Hematopoietic multipotent progenitor cell treated with erythropoietin and hydrocortisone succinate and interleukin-3 and kit ligand, for 4 days (in vitro differentiated cells): ENCODE data around the gene TMEM273.

Source experiments
- DNase-seq: peaks from one replicate; pipeline ENCODE4 v3.0.0-alpha.2; 2015

The TMEM273 gene

GRCh38 chr10:49139028-49139845 is 49.0 kb downstream of the TMEM273 start:
- no peak for DNase-seq

DNA sequence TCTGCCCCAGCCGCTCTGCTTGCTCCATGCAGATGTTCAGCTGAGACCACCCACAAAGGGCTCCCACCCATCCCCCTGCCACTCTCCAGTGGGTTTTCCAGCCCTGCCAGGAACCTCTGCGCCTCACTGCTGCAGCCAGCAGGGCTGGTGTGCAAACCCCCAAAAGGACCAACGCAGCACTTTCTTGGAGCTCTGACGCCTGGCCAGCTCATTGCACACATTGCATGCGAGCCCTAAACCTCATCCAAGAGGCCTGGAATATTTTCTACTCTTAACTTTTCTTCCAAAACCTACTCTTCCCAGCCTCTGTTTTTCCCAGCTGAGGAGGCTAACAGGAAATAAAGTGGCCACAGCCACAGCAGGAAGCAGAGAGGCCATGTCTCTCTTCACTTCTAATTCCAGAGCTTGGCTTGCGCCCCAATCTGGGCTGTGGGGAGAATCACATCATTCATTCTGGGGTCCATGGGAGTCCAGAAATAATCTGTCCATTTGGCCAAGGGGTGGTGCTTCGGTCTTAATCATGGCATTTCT is 49.8 kb downstream of the TMEM273 start:
- DNase-seq = no peak

DNA sequence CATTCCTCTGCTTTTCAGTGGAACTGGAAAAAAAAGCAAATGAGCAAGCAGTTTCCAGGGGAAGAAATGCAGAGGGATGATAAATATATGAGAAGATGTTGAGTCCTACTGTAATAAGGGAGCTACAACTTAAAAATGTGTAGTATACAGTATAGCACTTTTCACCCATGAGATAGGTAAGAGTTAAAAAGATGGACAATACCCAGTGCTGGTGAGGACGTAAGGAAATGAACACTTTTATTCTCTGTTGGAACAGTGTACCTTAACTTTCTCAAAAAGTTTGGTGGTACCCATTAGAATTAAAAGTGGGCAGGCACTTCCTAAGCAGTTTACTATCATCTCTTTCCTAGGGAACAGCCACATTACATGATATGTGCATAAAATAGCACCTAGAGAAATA is 51.7 kb downstream of the TMEM273 start:
- no peak for DNase-seq

DNA sequence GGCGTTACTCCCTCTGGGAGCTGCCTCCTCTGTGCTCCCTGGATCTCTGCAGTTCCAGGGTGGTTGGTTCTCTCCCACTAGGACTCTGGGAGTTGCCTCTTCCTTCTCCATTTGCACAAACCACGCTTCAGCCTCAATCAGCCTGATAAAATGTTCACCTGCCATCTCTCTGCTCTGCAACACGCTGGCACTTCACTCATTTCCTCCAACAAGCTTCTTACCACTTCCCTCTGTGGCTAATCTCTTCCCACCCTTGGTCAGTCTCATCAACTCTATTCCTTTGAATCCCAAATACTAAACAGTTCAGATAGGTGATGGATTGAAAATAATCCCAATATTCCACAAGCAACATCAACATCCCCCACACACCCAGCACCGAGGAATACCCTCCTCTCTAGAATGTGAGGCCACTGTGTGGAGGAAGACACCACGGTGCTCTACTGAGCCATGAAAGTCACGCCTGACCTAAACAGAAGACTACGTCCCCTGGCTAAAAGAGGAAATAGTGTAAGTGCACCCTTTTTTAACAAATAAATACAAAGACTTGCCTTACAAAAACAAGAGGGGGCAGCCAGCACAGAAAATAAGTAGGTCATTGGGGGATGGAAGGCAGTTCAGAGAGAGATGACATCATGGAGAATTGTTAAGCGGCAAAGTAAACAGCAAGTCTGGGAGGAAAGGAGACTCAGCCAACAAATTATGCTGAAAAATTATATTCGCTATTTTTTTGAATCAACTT is 52.4 kb downstream of the TMEM273 start:
- peak; percentile 16 for DNase-seq

- DNase-seq = no peak
Measured at GRCh38 chr10:49134327-49134726, 53.9 kb downstream of the TMEM273 start.

GRCh38 chr10:49133706-49134248 is 54.4 kb downstream of the TMEM273 start, which contains the start of gene FAM170B:
FAM170B (minus strand) TSS chr10:49134021; CDS start chr10:49133918, 103 bp downstream.
- DNase-seq = no peak

GRCh38 chr10:49132362-49132737 is 55.8 kb downstream of the TMEM273 start:
- DNase-seq = no peak

- DNase-seq = no peak
Measured at GRCh38 chr10:49131507-49132361, 56.5 kb downstream of the TMEM273 start.

DNA sequence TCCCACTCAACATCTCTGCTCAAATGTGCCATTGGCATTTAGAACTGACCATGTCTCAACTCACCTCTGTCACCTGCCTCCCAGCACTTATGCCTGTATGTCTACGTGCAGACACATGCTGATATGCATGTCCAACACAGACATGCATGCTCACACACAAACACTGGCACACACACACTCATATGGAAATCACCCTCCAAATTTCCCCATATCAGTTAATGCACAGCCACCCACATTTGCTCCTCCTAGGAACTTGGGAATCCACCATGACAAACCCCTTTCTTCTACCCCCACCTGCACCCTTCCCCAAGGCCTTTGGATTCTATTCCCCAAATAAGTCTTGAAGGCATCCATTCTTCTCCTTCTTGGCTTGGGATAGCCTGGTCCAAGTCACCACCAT is 58.8 kb downstream of the TMEM273 start:
- no peak for DNase-seq

DNA sequence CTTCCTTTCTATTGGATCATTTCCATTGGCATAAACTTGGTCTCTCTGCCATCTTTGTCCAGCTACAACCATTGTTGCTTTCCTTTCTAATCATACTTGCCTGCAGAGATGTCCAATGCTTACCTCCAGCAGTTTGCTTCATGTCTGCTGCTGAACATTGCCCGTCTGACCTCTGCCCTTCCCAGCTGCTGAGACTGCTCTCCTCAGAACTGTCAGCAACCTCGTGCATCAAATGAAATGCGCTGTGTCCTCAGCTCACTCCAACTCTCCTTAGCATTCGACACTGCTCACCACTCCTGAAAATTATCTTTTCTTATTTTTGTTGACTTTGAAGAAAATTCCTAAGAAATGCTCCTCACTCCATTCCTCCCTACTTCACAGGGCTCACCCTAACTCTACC is 59.3 kb downstream of the TMEM273 start:
- no peak for DNase-seq

GRCh38 chr10:49123981-49124950 is 63.9 kb downstream of the TMEM273 start:
- no peak for DNase-seq

- DNase-seq = no peak
Measured at GRCh38 chr10:49120911-49121310, 67.3 kb downstream of the TMEM273 start.

GRCh38 chr10:49119746-49120145 is 68.4 kb downstream of the TMEM273 start:
- DNase-seq = no peak

DNA sequence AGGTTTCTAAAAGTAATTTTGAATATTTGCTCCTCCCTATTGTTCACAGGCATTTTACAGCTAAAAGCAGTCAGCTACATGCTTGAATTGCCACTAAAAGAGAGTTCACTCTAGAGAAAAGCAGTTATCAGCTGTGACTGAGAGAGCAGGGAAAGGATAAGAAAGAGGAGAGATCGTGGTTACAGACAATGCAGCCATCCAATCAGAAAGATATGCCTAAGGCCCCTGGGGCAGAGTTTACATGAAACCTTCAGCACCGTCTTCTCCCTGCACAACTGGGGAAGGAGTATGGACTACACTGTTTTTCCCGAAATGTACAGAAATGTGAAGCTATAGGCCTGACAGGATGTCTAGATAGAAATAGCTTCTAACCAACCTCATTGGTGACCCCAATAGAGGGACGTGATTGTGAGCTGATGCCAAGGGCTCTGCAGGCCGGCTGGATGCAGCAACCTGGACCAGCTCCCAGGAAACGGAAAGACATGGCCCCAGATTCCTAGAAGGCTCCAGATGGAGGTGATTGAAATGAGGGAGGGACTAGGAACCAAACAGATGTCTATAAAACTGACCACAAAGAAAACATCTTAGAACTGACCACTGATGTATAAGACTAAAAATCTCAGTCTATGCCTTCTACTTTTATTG is 69.6 kb downstream of the TMEM273 start:
- DNase-seq = peak; percentile 46

- DNase-seq = peak; percentile 54
Measured at GRCh38 chr10:49117376-49118070, 70.7 kb downstream of the TMEM273 start.

GRCh38 chr10:49116509-49117375 is 71.4 kb downstream of the TMEM273 start:
- no peak for DNase-seq

DNA sequence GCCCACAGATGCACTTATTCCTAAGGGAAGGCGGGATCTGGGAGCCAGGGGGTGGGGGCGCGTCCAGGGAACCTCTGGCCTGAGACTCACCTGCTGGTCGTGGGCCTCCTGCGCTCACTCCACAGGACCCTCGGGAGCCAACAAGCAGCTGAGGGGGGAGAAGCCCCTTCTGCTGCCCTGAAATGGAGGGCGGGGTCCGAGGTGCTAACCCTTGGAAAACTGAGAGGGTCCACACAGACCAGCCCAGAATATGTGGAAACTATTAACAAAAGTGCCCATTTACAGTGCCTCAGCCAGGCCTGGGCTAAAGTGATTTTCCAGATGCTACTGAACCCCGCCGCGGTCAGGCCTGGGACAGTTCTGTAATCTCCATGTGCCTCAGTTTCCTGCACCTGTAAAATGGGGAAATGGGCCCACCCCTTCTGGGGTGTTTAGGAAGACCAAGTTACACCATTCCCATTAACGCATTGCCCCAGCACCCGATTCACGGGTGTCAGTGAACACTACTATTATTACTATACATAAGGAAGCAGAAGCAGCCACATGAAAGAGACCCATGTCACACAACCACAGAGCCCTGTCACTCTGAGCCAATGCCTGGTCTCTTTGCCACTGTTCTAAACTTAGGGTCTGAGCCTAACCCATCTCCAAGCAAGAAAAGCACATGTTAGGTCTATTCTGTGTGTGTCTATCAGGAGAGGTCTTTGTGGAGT is 72.2 kb downstream of the TMEM273 start:
- peak; percentile 30 for DNase-seq

DNA sequence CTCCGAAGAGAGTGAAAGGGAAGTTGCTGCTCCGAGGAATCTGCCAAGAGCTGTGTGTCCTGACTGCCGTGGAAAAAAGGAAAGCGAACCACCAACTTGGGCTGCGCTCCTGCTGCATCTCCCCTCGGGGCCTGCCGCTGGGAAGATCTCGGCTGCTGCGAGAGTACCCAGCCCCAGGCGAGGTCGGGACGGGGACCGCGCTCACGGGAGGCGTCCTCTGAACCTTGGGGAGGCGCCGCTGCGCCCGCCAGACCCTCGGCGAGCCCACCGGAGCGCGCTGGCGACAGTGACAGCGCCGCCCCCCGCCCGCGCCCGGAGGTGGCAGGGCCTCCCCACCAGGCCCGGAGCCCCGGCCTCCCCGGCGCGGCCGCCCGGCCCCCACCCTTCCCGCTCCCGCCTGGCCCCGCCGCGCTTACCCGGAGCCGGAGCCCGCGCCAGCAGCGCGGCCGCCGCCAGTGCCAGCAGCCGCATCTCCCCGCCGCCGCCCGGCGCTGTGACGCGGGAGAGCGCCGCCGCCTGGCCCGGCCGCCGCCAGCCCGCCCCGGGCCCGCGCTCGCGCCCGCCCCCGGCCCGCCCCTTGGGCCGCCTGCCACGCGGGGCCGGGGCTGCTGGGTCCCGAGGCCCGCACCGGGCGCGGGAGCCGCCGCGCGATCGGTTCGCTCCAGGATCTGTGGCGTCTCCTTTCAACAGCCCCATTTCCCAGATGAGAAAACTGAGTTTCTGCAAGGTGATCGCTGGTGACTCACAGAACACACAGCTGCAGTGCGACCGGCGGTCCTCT is 73.0 kb downstream of the TMEM273 start, which contains the start of gene VSTM4:
TSS of gene VSTM4 (minus strand) at position 508 of the 781 bp plus-strand sequence. CDS start at position 471, 37 bp downstream.
- peak; percentile 56 for DNase-seq
